GM19239 (cell line): ENCODE measurements around the gene OTUD7B.
"Not testable (repeated sequence)": the region's sequence is repeated elsewhere in the genome, so short reads cannot be mapped to it uniquely, and the experiment has no call there.

Source experiments
- DNase-seq: peaks from one replicate; pipeline ENCODE4 v3.0.0; 2011; ENCODE audit warnings: low spot score; ENCODE audit not compliant: insufficient read length
- FAIRE-seq: peaks from 2 replicates; lab custom pipeline; 2011; peaks lifted over from hg19 to GRCh38; lab: Jason Lieb, UNC

OTUD7B gene

DNA sequence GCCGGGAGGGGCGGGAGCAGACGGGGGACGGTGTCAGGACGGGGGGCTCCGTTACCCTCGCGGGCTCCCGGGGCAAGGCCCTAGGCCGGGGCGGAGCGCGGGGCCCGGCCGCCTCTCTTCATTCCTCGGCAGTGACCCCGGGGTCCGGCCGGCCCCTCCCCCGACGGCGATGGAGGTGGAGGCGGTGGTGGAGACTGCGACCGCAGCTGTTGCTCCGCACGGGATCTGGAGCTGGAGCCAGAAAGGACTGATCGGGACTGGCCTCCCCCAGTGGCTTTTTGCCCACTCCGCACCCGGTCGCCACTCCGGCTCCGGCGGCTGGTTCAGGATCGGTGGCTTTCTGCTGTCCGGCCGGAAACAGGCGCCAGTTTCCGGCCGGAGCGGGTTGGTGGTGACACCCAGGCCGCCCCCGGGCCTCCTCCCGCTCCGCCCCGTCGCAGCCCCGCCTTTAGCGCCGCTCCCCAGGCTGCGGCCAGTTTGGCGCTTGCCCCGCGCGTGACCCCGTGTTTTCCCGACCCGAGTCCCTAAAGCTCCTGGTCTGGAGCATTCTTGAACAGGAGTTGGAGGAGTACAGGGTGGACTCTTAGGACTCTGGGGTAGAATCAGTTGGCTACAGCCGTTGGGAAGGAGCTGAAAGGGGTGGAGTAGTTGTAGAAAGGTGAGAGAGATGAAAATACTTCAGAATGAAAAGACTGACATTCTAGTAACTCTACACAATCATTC is at the start of gene OTUD7B:
Gene OTUD7B, minus strand, starts transcription at position 334 of the 723 bp plus-strand sequence. CDS start 33,216 bp downstream, outside the sequence.
- DNase-seq, result peak; percentile 62
- FAIRE-seq, result peak; percentile 39

DNA sequence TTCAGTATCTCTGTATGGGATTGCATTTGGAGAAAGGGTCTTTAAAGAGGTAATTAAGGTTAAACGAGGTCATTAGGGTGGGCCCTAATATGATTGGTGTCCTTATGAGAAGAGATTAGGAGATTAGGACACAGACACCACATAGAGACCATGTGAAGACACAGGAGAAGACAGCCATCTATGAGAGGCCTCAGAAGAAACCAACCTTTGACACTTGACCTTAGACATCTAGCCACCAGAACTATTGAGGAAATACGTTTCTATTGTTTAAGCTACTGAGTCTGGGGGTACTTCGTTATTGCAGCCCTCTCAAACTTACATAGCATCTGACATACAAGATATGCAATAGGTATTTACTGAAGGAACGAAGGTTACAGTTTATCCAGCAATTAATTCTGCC is 49.7 kb upstream of the OTUD7B start:
- FAIRE-seq, result no peak

DNA sequence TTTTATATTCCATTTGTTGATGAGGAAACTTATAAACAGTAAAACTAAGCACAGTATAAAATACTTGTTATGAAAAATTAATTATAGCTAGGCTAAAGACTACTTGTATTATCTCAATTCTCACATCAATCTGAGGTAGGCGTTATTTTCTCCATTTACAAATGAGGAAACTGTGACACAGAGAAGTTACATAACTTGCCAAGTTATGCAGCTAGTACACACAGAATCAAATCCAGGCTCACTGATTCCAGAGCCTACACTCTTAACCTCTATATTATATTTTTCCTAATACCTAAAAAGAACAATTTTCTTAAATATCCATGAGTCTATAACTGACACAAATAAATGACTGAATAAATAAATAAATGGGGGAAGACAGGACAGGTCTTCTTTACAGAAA is 45.9 kb upstream of the OTUD7B start:
- DNase-seq (no peak), FAIRE-seq (no peak)

More for the DNA sequence above, 49.7 kb upstream of the OTUD7B start:
- DNase-seq, result no peak

DNA sequence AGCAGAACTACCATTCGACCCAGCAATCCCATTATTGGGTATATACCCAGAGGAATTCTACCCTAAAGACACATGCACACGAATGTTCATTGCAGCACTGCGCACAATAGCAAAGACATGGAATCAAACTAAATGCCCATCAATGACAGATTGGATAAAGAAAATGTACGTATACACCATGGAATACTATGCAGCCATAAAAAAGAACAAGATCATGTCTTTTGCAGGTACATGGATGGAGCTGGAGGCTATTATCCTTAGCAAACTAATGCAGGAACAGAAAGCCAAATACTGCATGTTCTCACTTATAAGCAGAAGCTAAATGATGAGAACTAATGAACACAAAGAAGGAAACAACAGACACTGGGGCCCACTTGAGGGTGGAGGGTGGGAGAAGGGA is 45.0 kb upstream of the OTUD7B start:
- DNase-seq, FAIRE-seq: not testable (repeated sequence)

DNA sequence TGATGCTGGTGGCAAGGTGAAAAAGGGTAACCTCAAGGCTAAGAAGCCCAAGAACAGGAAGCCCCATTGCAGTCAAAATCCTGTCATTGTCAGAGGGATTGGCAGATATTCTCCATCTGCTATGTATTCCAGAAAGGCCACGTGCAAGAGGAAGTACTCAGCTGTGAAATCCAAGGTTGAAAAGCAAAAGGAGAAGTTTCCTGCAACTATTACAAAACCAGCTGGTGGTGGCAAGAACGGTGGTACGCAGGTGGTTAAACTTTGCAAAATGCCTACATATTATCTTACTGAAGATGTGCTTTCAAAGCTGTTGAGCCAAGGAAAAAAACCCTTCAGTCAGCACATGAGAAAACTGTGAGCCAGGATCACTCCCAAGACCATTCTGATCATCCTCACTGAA is 43.4 kb upstream of the OTUD7B start:
- DNase-seq (no peak), FAIRE-seq (peak; percentile 33)

DNA sequence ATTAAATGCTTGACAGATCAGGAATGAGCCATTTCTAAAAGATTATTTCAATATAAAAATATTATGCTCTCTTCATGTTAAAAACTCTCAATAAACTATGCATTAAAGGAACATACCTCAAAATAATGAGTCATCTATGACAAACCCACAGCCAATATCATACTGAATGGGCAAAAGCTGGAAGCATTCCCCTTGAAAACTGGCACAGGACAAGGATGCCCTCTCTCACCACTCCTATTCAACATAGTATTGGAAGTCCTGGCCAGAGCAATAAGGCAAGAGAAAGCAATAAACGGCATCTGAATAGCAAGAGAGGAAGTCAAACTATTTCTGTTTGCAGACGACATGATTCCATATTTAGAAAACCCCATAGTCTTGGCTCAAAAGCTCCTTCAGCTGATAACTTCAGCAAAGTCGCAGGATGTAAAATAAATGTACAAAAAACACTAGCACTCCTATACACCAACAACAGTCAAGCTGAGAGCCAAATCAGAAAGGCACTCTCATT is 41.4 kb upstream of the OTUD7B start:
- not testable (repeated sequence) for FAIRE-seq, DNase-seq

DNA sequence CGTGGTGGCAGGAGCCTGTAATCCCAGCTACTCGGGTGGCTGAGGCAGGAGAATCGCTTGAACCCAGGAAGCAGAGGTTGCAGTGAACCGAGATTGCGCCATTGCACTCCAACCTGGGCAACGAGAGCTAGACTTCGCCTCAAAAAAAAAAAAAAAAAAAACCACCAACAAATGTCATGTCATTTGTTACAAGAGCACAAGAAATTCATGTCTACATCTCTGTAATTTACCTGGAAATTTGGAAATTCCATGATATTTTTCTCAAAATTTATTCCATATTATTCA is 40.5 kb upstream of the OTUD7B start:
- DNase-seq (no peak), FAIRE-seq (no peak)

DNA sequence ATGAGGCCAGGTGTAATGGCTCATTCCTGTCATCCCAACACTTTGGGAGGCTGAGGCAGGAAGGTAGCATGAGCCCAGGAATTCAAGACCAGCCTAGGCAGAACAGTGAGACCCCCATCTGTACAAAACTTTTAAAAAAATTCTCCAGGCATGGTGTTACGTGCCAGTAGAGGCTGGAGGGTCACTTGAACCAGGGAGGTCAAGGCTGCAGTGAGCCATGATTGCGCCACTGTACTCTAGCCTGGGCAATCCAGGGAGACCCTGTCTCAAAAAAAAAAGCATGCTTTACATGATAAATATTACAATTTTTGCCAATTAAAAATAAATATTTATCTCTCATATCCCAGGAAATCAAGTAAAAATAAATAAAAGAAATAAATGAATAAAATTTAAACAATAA is 39.4 kb upstream of the OTUD7B start:
- FAIRE-seq, result no peak

DNA sequence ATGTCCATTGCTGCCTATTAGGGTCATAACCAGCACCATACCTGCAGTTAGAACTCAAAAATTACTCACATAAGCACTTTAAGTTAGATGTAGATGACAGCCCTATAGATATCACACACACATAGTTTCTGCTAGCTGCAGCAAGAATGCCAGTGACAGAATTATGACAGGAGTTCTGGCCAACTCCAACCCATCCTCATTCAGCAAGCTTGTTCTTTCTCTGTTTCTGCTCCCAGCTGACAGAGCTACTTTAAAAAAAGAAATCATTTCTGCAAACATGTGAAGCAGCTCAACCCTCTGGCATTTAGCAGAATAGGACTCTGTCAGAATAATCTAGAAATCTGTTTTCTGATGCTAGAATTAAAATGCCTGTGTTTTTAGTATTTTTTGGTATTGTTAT is 23.8 kb upstream of the OTUD7B start:
- DNase-seq (no peak), FAIRE-seq (no peak)

More for the DNA sequence above, 39.4 kb upstream of the OTUD7B start:
- DNase-seq, result no peak

DNA sequence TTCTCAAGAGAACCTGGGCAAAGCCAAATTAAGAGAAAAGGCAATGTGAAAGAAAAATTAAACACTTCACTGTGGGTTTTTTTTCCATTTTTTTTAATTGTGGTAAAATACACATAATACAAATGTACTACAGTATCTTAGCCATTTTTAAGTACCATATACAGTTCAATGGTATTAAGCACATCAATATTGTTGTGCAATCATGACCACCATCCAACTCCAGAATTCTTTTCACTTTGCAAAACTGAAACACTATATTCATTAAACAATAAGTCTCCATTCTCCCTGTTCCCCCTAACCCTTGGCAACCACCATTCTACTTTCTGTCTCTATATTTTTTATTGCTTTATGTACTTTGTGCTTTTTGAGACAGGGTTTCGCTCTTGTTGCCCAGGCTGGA is 17.8 kb upstream of the OTUD7B start:
- DNase-seq, result no peak
- FAIRE-seq, result no peak

DNA sequence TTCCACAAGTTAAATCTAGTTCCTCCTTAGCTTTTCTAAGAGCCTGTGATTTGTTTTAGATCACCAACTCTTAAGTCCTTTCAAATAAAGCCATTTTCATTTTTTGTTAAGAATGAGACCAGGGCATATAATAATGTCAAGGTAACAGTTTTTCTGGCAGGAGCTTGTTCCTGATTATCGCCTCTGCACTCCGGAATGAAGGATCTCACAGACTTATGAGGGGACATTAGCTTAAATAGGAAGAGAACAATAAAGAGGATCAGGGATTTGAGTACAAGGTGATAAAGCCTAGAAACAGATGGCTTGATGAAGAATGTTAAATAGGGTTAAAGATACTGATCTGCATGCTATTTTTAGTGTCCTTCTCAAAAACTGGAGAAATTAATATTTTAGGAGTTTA is 13.6 kb upstream of the OTUD7B start:
- no peak for FAIRE-seq
- DNase-seq, result no peak

DNA sequence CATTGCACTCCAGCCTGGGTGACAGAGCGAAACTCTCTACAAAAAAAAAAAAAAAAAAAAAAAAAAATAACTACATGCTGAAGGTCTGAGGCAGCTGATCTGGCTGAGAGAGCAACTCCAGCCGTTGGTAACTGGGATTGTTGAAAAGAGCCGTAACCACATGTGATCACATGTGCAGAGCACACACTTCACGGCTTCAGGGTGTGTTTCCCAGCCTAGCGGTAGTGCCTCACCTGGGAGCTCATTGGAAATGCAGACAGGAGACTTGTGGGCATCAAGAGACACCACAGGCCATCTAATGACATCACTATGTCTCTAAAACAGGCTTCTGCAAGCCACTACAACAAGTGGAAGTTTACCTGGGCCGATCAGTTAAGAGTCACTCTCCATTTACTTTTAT is 11.8 kb upstream of the OTUD7B start:
- FAIRE-seq (no peak), DNase-seq (no peak)

DNA sequence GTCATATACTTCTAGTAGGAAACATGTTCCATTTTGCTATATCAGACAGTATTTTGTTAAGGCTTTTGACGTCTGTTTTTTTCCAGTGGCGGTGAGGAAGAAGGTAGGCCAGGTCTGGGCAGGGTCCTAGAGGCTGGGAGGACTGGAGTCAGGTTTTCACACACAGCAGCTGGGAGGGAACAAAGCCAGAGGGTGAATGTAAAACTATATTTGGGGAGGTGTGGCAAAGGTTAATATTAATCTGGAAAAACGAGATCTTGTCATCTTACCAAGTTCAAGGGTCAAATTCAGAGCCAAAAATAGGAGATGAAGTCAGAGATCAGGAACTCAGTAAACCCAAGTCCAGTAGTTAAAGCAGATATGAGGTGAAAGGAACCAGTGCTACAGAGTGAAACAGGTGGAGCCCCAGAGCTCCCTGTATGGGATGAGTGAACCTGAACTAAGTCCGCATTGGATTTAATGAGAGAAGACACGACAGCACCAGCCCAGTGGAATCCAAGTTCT is 10.7 kb upstream of the OTUD7B start:
- DNase-seq (no peak), FAIRE-seq (no peak)

DNA sequence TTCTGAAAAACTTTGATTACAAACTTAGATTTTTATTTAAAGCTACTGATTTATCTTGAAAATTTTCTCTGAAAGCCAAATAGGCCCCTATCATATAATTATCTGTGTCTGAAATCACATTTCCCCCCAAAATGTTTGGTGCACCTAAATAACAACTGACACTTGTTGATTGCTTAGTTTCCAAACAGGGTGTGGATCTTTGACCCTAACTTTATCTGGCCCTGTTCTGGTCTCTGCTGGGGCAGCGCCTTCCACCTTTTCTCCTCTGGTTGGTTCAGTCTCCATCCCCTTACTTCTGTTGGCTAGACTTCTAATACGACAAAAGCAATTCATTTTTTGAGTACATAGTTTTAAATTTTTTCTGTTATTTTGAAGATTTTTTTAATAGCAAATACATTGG is 10.2 kb upstream of the OTUD7B start:
- DNase-seq (no peak), FAIRE-seq (no peak)

DNA sequence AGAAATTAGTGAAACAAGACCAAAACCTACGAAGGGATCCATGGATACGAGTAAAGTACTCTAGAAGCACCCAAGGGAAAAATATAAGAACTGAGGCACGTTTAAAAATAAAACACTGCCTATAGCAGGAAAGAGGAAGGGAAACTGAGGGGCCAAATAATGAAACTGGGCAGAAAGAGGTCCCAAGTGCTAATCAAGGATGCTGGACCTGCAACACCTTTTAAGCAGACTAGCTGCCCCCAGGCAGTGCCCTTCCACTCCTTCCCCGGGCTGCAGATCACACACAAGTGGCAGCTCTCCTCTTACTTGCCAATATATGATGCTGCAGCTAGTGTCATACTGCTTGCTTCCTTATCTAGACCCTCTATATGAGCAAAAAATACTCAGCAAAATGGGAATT is 7.6 kb upstream of the OTUD7B start:
- FAIRE-seq, result no peak

DNA sequence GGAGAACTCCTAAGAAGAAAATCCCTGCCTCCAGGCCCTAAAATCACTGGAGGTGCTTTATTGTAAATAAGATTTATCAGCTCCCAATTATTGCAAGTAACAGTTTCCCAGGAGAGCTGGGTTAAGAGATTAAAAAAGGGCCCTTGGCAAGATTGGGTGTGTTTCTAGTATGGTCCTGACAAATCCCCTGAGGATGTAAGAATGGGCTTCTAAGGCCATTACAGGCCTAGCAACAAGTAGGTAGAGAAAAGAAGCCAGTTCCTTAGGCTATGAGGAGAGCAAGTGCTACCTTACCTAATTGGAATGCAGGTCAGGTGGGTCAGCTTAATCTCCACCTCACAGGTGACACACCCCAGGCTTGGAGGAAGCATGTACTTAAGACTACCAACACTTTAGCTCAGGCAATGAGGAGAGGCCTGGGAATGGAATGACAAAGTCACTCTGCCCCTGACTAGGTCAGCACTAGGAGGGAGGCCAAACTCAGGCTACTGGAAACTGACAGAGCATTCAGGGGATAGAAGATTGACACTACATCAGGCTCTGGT is 6.8 kb upstream of the OTUD7B start:
- no peak for FAIRE-seq

More for the DNA sequence above, 7.6 kb upstream of the OTUD7B start:
- no peak for DNase-seq

DNA sequence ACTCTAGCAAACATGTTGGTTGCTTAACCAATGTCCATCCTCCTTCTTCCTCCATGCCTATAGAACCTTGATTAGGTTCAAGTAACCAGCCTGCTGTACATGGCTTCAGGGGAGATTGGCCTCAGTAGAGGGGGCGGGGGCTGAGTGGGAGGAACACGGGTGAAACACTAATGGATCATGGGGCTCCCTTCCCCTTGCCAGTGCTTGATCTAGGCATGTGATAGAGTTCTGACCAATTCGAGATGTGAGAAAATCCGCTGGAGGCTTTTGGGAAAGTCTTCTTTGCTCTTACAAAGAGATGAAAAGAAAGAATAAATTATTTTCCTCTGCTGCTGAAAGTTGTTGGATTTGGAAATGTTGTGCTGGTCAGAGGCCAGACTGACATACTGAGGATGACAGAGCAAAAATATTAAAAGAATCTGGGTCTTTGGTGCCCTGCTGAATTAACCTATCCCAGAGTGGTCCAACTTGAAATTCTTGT is 5.2 kb upstream of the OTUD7B start:
- FAIRE-seq (no peak), DNase-seq (no peak)

More for the DNA sequence above, 6.8 kb upstream of the OTUD7B start:
- DNase-seq, result no peak

DNA sequence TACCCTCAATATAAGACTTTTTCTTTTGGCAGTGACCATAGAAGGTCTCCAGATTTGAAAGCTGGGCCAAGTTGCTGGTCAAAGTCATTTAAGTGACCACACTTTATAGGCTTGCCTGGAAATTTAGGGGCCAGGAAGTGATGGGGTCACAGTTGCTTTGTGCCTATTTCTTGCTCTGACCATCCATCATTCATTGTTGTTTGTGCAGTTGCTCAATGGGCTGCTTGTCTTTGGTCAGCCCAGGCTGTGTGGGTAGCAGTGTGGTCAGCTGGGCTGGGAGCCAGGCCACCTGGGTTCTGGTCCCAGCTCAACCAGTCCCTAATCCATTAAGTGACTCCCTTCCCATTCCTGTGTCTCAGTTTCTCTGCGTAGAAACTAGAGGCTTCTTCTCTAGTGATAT is 2.1 kb upstream of the OTUD7B start:
- no peak for DNase-seq

DNA sequence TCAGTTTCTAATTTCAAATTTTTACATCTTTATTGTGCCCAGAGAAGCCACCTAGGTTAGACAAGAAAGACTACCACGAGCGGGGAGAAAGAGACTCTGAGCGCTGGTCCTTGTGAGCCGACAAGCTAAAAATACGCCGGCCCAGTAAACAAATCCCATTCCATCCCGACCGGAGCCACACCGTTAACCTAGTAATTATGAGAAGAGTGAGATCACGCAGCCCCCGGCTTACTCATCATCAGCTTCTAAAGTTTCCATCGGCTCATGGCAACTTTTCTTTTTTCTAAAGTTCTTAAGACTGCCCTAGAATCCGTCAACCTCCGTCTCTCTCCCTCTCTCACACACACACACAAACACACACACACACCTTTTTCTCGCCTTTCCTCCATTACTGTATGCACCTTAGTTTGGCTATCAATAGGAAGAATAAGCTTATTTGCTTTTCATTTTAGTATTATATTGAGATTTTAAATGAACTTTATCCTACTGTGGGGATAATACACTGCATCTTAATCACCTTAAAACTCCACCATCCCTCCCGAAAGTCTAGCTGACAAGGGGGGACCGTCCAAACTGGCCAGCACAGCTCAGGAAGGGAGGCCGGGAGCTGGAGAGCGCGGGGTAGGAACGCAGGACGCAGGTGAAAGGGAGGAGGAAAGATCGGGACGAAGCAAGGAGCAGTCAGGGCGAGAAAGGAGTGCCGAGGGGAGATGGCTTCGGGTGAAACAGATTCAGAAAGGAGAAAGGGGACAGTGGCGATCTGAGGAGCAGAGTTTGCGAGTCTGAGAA is 728 bp downstream of the OTUD7B start:
- FAIRE-seq, result peak; percentile 52
- no peak for DNase-seq

More for the DNA sequence above, 2.1 kb upstream of the OTUD7B start:
- FAIRE-seq, result no peak

DNA sequence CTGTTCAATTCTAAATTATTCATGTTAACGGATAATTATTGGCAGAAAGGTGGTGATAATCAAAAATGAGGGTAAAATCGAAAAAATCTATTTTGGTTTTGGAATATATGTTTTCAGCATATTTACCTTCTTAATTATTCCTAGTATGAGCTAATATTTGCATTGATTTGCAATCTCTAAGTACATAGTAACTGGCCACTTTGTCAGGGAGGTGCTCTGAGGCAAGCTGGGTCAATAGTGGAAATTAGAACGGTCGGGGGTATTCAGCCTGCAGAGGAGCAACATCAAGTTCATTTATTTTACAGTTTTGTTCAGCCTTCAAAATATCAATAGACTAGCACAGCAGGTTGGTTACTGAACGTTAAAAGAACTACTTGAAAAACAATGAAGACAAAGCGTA is 1.8 kb downstream of the OTUD7B start:
- no peak for FAIRE-seq
- no peak for DNase-seq

DNA sequence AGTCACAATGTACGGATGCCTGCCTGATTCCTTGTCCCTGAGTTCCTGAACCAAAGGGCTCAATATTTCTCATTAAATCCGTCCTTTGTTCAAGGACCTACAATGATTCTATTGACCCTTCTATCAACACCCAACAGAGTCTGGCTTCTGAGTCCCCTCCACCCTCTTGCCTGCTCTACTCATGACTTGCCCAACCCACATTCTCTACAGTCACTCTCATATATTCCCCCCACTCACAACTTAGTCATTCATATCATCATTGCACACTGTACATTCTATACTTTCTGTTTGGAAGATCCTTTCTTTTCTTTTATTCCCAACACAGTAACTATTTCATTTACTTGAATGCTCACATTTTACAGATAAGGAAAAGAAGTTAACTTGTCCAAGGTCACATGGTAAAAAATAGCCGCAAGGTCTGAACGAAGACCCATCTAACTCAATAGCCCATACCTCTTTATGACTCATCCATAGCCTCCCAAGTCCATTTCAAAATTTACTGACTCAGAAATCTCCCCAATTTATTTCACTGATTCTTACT is 3.6 kb downstream of the OTUD7B start:
- FAIRE-seq, result no peak
- DNase-seq, result no peak
